Upper lobe of right lung (tissue), 1 donor: Measurements from ENCODE around the gene LYRM9. TPM values are rescaled to one million over a fixed set of nuclear protein-coding genes. Genes with fewer than 3 reads are reported as not detected.
"Not testable (repeated sequence)": the region's sequence is repeated elsewhere in the genome, so short reads cannot be mapped to it uniquely, and the experiment has no call there.

ENCODE experiments used
- ATAC-seq: fragments of 200-7000 bp; cut with Tn5 transposase; one replicate; pipeline ENCODE4 v1.9.1; 2020; ENCODE audit warnings: mild to moderate bottlenecking, moderate library complexity
- DNase-seq: peaks from one replicate; pipeline ENCODE4 v3.0.0-alpha.2; 2020
- H3K27ac ChIP-seq: fragments of 200-600 bp; one replicate; pipeline ENCODE4 v1.8.0; 2022
- H3K27me3 ChIP-seq: fragments of 200-600 bp; one replicate; pipeline ENCODE4 v1.8.0; 2022; ENCODE audit warnings: mild to moderate bottlenecking
- H3K36me3 ChIP-seq: fragments of 200-600 bp; one replicate; pipeline ENCODE4 v1.8.0; 2022
- H3K4me1 ChIP-seq: fragments of 200-600 bp; one replicate; pipeline ENCODE4 v1.8.0; 2022
- H3K4me3 ChIP-seq: fragments of 200-600 bp; one replicate; pipeline ENCODE4 v1.8.0; 2022; ENCODE audit warnings: mild to moderate bottlenecking
- H3K9me3 ChIP-seq: fragments of 200-600 bp; one replicate; pipeline ENCODE4 v1.8.0; 2022
- CTCF ChIP-seq: fragments of 200-600 bp; IDR thresholded peaks from one replicate; pipeline ENCODE4 v1.8.0; 2022; ENCODE audit warnings: antibody characterized with exemption
- intact Hi-C: fragments of 100-400 bp; cut with DNase I; formaldehyde crosslinking; loops from one replicate; pipeline ENCODE4 v1.11.0; 2022
- total RNA-seq: library from RNA; stranded (reverse); fragmentation: NEBNext Ultra II Directional; extraction: Animal tissue kit (Norgen Biotek cat#: 25700); gene quantifications from one replicate; pipeline ENCODE4 v1.2.1, GENCODE V29; 2021
- donor health status: DM: no; HTN: yes; CAD: no; lungs with severe emphysema.

Gene LYRM9
- total RNA-seq, 1 donor from 2014 or later = 9.0 TPM

GRCh38 chr17:27889711-27890251 is 3.4 kb downstream of the LYRM9 start:
- ATAC-seq (no peak), DNase-seq (no peak)
- Histone ChIP-seq H3K36me3 (no peaks in the 10 kb centered on the region), H3K4me1 (peaks cover 23% of the 10 kb centered on the region), H3K27ac (no peak overlapping the region), H3K27me3 (no peaks in the 10 kb centered on the region), H3K9me3 (no peaks in the 10 kb centered on the region), H3K4me3 (no peak overlapping the region)
- intact Hi-C loops = no loop called here
- TF ChIP-seq CTCF = no peak

- no peaks in the 10 kb centered on the region for H3K36me3 ChIP-seq
- no peak overlapping the region for H3K27ac ChIP-seq
- DNase-seq = no peak
- peak; percentile 39 for ATAC-seq
- intact Hi-C loops = no loop called here
- H3K9me3 ChIP-seq = no peaks in the 10 kb centered on the region
- TF ChIP-seq CTCF = no peak
- H3K27me3 ChIP-seq = no peaks in the 10 kb centered on the region
- H3K4me3 ChIP-seq = no peak overlapping the region
- peaks cover 20% of the 10 kb centered on the region for H3K4me1 ChIP-seq
Observed at GRCh38 chr17:27888945-27889344, 4.2 kb downstream of the LYRM9 start.

- Histone ChIP-seq H3K36me3 (no peaks in the 10 kb centered on the region), H3K27me3 (no peaks in the 10 kb centered on the region), H3K9me3 (no peaks in the 10 kb centered on the region), H3K4me3 (no peak overlapping the region), H3K27ac (no peak overlapping the region), H3K4me1 (peaks cover 14% of the 10 kb centered on the region)
- DNase-seq (no peak), ATAC-seq (no peak)
- intact Hi-C loops = no loop called here
- no peak for TF ChIP-seq CTCF
Observed at GRCh38 chr17:27888067-27888466, 5.1 kb downstream of the LYRM9 start.

- ATAC-seq, H3K4me3 ChIP-seq, H3K27ac ChIP-seq, DNase-seq, intact Hi-C loops, H3K4me1 ChIP-seq, H3K36me3 ChIP-seq, H3K9me3 ChIP-seq, H3K27me3 ChIP-seq: not testable (repeated sequence)
Observed at GRCh38 chr17:27886348-27886906, 6.7 kb downstream of the LYRM9 start.

- H3K9me3 ChIP-seq = no peaks in the 10 kb centered on the region
- no peak overlapping the region for H3K4me3 ChIP-seq
- DNase-seq = no peak
- intact Hi-C loops = no loop called here
- H3K36me3 ChIP-seq = no peaks in the 10 kb centered on the region
- no peaks in the 10 kb centered on the region for H3K27me3 ChIP-seq
- H3K27ac ChIP-seq = no peak overlapping the region
- no peak for ATAC-seq
- no peak for TF ChIP-seq CTCF
- H3K4me1 ChIP-seq = no peaks in the 10 kb centered on the region
Observed at GRCh38 chr17:27882162-27882840, 10.9 kb downstream of the LYRM9 start.

GRCh38 chr17:27879987-27880608 is 13.1 kb downstream of the LYRM9 start:
- DNase-seq (peak; percentile 74), ATAC-seq (peak; percentile 92)
- H3K9me3 ChIP-seq = no peaks in the 10 kb centered on the region
- no peak overlapping the region for H3K27ac ChIP-seq
- no peak overlapping the region for H3K4me3 ChIP-seq
- H3K27me3 ChIP-seq = no peaks in the 10 kb centered on the region
- intact Hi-C loops = no loop called here
- TF ChIP-seq CTCF = peak; percentile 76
- H3K36me3 ChIP-seq = no peaks in the 10 kb centered on the region
- no peaks in the 10 kb centered on the region for H3K4me1 ChIP-seq
